Cardiac muscle cell (in vitro differentiated cells and primary cell): Measurements from ENCODE around the gene USP17L25. TPM values are rescaled to one million over a fixed set of nuclear protein-coding genes. Genes with fewer than 3 reads are reported as not detected.
"Not testable (repeated sequence)": the region's sequence is repeated elsewhere in the genome, so short reads cannot be mapped to it uniquely, and the experiment has no call there.

Experiments
- DNase-seq, 2 donors: peaks; one replicate each; pipeline versions ENCODE4 v3.0.0 to v3.0.0-alpha.2; 2010 to 2017; ENCODE audit warnings: low read depth in 1 of 2, low spot score in 1 of 2
- H3K27ac ChIP-seq: fragments of 200-600 bp; sonication (generic); 2 replicates; pipeline ENCODE4 v1.5.1; 2016
- H3K27me3 ChIP-seq: fragments of 200-600 bp; sonication (generic); 2 replicates; pipeline ENCODE4 v1.6.0; 2016; ENCODE audit warnings: control low read depth
- H3K36me3 ChIP-seq: fragments of 200-600 bp; sonication (generic); 2 replicates; pipeline ENCODE4 v1.5.1; 2016; ENCODE audit warnings: control low read depth
- H3K4me1 ChIP-seq: fragments of 200-600 bp; sonication (generic); 2 replicates; pipeline ENCODE4 v1.8.1; 2017; ENCODE audit warnings: low read depth, mild to moderate bottlenecking, mixed run types
- H3K4me3 ChIP-seq: fragments of 200-600 bp; sonication (generic); 2 replicates; pipeline ENCODE4 v1.5.1; 2016; ENCODE audit warnings: mild to moderate bottlenecking
- H3K9me3 ChIP-seq: fragments of 200-600 bp; sonication (generic); 2 replicates; pipeline ENCODE4 v1.5.1; 2017; ENCODE audit warnings: low read depth, mild to moderate bottlenecking, control low read depth
- polyA plus RNA-seq: library from polyadenylated mRNA; unstranded; fragments of >200 nt; fragmentation: Nextera tagmentation; extraction: Ambion mirVana; gene quantifications from 2 replicates; pipeline ENCODE4 v1.2.1, GENCODE V29; 2016
- total RNA-seq: library from RNA; depleted of rRNA; stranded (reverse); fragments of >200 nt; gene quantifications from 2 replicates; pipeline ENCODE4 v1.2.3, GENCODE V29; 2016

The USP17L25 gene
- total RNA-seq (not detected in 2 replicates), polyA plus RNA-seq (not detected in 2 replicates)

GRCh38 chr4:9329611-9330010, at the start of gene USP17L25:
Gene USP17L25, plus strand, starts transcription at chr4:9329911. Its CDS starts 0 bp downstream, at chr4:9329911.
- not testable (repeated sequence) for H3K27ac ChIP-seq, H3K27me3 ChIP-seq, H3K4me1 ChIP-seq, H3K36me3 ChIP-seq, H3K9me3 ChIP-seq, DNase-seq, H3K4me3 ChIP-seq

GRCh38 chr4:9324191-9324590, 5.5 kb upstream of the USP17L25 start:
- not testable (repeated sequence) for H3K36me3 ChIP-seq, DNase-seq, H3K27ac ChIP-seq, H3K9me3 ChIP-seq, H3K4me3 ChIP-seq, H3K27me3 ChIP-seq, H3K4me1 ChIP-seq

- DNase-seq, H3K4me3 ChIP-seq, H3K4me1 ChIP-seq: not testable (repeated sequence)
Measured at GRCh38 chr4:9324865-9325264, 4.8 kb upstream of the USP17L25 start, which contains the start of gene USP17L24. Gene USP17L24, plus strand, starts transcription at chr4:9325165. Its CDS starts 0 bp downstream, at chr4:9325165.

GRCh38 chr4:9334358-9334757, 4.6 kb downstream of the USP17L25 start, which contains the start of gene USP17L26:
Gene USP17L26, plus strand, starts transcription at chr4:9334658. Its CDS starts 0 bp downstream, at chr4:9334658.
- H3K4me3 ChIP-seq, H3K27ac ChIP-seq: not testable (repeated sequence)

More at GRCh38 chr4:9324865-9325264, 4.8 kb upstream of the USP17L25 start, which contains the start of gene USP17L24:
- H3K27me3 ChIP-seq, H3K27ac ChIP-seq, H3K36me3 ChIP-seq, H3K9me3 ChIP-seq: not testable (repeated sequence)

GRCh38 chr4:9339103-9339502, 9.4 kb downstream of the USP17L25 start, which contains the start of gene USP17L5:
Gene USP17L5, plus strand, starts transcription at chr4:9339403. Its CDS starts 0 bp downstream, at chr4:9339403.
- H3K4me3 ChIP-seq, DNase-seq, H3K27me3 ChIP-seq, H3K27ac ChIP-seq, H3K9me3 ChIP-seq, H3K4me1 ChIP-seq, H3K36me3 ChIP-seq: not testable (repeated sequence)

More at GRCh38 chr4:9334358-9334757, 4.6 kb downstream of the USP17L25 start, which contains the start of gene USP17L26:
- H3K27me3 ChIP-seq, DNase-seq, H3K9me3 ChIP-seq, H3K36me3 ChIP-seq, H3K4me1 ChIP-seq: not testable (repeated sequence)

GRCh38 chr4:9343848-9344247, 14.1 kb downstream of the USP17L25 start, which contains the start of gene USP17L27:
Gene USP17L27, plus strand, starts transcription at chr4:9344148. Its CDS starts 0 bp downstream, at chr4:9344148.
- H3K27ac ChIP-seq, H3K36me3 ChIP-seq, H3K9me3 ChIP-seq, H3K27me3 ChIP-seq, H3K4me1 ChIP-seq, DNase-seq, H3K4me3 ChIP-seq: not testable (repeated sequence)

- H3K9me3 ChIP-seq, H3K4me1 ChIP-seq, DNase-seq, H3K27ac ChIP-seq, H3K36me3 ChIP-seq, H3K4me3 ChIP-seq, H3K27me3 ChIP-seq: not testable (repeated sequence)
Measured at GRCh38 chr4:9348593-9348992, 18.9 kb downstream of the USP17L25 start, which contains the start of gene USP17L28. Gene USP17L28, plus strand, starts transcription at chr4:9348893. Its CDS starts 0 bp downstream, at chr4:9348893.

- H3K27ac ChIP-seq, H3K9me3 ChIP-seq, H3K27me3 ChIP-seq, H3K4me3 ChIP-seq, DNase-seq, H3K36me3 ChIP-seq, H3K4me1 ChIP-seq: not testable (repeated sequence)
Measured at GRCh38 chr4:9350866-9351265, 21.2 kb downstream of the USP17L25 start.

- H3K9me3 ChIP-seq, H3K36me3 ChIP-seq, H3K27ac ChIP-seq, H3K4me3 ChIP-seq, DNase-seq, H3K4me1 ChIP-seq, H3K27me3 ChIP-seq: not testable (repeated sequence)
Measured at GRCh38 chr4:9353338-9353737, 23.6 kb downstream of the USP17L25 start, which contains the start of gene USP17L29. Gene USP17L29, plus strand, starts transcription at chr4:9353638. Its CDS starts 0 bp downstream, at chr4:9353638.

GRCh38 chr4:9362829-9363228, 33.1 kb downstream of the USP17L25 start, which contains the start of gene USP17L30:
Gene USP17L30, plus strand, starts transcription at chr4:9363129. Its CDS starts 0 bp downstream, at chr4:9363129.
- not testable (repeated sequence) for H3K27ac ChIP-seq, H3K4me3 ChIP-seq, H3K27me3 ChIP-seq, H3K4me1 ChIP-seq, H3K9me3 ChIP-seq, H3K36me3 ChIP-seq, DNase-seq

GRCh38 chr4:9379881-9380280, 50.2 kb downstream of the USP17L25 start:
- H3K4me1 ChIP-seq, H3K27me3 ChIP-seq, H3K36me3 ChIP-seq, H3K27ac ChIP-seq, DNase-seq, H3K4me3 ChIP-seq, H3K9me3 ChIP-seq: not testable (repeated sequence)

Other genes with a start within 250 kb of the USP17L25 start
- gene FAM90A26, start 159.5 kb upstream of the USP17L25 start, total RNA-seq = not detected in 2 replicates
- not detected in 2 replicates for gene FAM90A26, start 159.5 kb upstream of the USP17L25 start, polyA plus RNA-seq
- gene USP17L10, start 119.3 kb upstream of the USP17L25 start, total RNA-seq = not detected in 2 replicates
- not detected in 2 replicates for gene USP17L10, start 119.3 kb upstream of the USP17L25 start, polyA plus RNA-seq
- not detected in 2 replicates for gene USP17L11, start 114.5 kb upstream of the USP17L25 start, total RNA-seq
- not detected in 2 replicates for gene USP17L11, start 114.5 kb upstream of the USP17L25 start, polyA plus RNA-seq
- not detected in 2 replicates for gene USP17L12, start 109.8 kb upstream of the USP17L25 start, total RNA-seq
- gene USP17L12, start 109.8 kb upstream of the USP17L25 start, polyA plus RNA-seq = not detected in 2 replicates
- not detected in 2 replicates for gene USP17L13, start 105.0 kb upstream of the USP17L25 start, total RNA-seq
- not detected in 2 replicates for gene USP17L13, start 105.0 kb upstream of the USP17L25 start, polyA plus RNA-seq
- gene USP17L15, start 95.5 kb upstream of the USP17L25 start, total RNA-seq = not detected in 2 replicates
- not detected in 2 replicates for gene USP17L15, start 95.5 kb upstream of the USP17L25 start, polyA plus RNA-seq
- gene USP17L17, start 86.0 kb upstream of the USP17L25 start, total RNA-seq = not detected in 2 replicates
- gene USP17L17, start 86.0 kb upstream of the USP17L25 start, polyA plus RNA-seq = not detected in 2 replicates
- gene USP17L18, start 81.3 kb upstream of the USP17L25 start, total RNA-seq = not detected in 2 replicates
- not detected in 2 replicates for gene USP17L18, start 81.3 kb upstream of the USP17L25 start, polyA plus RNA-seq
- not detected in 2 replicates for gene USP17L19, start 76.5 kb upstream of the USP17L25 start, total RNA-seq
- not detected in 2 replicates for gene USP17L19, start 76.5 kb upstream of the USP17L25 start, polyA plus RNA-seq
- not detected in 2 replicates for gene USP17L20, start 71.8 kb upstream of the USP17L25 start, total RNA-seq
- not detected in 2 replicates for gene USP17L20, start 71.8 kb upstream of the USP17L25 start, polyA plus RNA-seq
- not detected in 2 replicates for gene USP17L21, start 67.0 kb upstream of the USP17L25 start, total RNA-seq
- gene USP17L21, start 67.0 kb upstream of the USP17L25 start, polyA plus RNA-seq = not detected in 2 replicates
- gene USP17L22, start 62.3 kb upstream of the USP17L25 start, total RNA-seq = not detected in 2 replicates
- gene USP17L22, start 62.3 kb upstream of the USP17L25 start, polyA plus RNA-seq = not detected in 2 replicates
- not detected in 2 replicates for gene USP17L24, start 4.7 kb upstream of the USP17L25 start, total RNA-seq
- not detected in 2 replicates for gene USP17L24, start 4.7 kb upstream of the USP17L25 start, polyA plus RNA-seq
- gene USP17L26, start 4.7 kb downstream of the USP17L25 start, total RNA-seq = not detected in 2 replicates
- not detected in 2 replicates for gene USP17L26, start 4.7 kb downstream of the USP17L25 start, polyA plus RNA-seq
- gene USP17L5, start 9.5 kb downstream of the USP17L25 start, total RNA-seq = not detected in 2 replicates
- gene USP17L5, start 9.5 kb downstream of the USP17L25 start, polyA plus RNA-seq = not detected in 2 replicates
- not detected in 2 replicates for gene USP17L27, start 14.2 kb downstream of the USP17L25 start, total RNA-seq
- gene USP17L27, start 14.2 kb downstream of the USP17L25 start, polyA plus RNA-seq = not detected in 2 replicates
- not detected in 2 replicates for gene USP17L28, start 19.0 kb downstream of the USP17L25 start, total RNA-seq
- gene USP17L28, start 19.0 kb downstream of the USP17L25 start, polyA plus RNA-seq = not detected in 2 replicates
- gene USP17L29, start 23.7 kb downstream of the USP17L25 start, total RNA-seq = not detected in 2 replicates
- not detected in 2 replicates for gene USP17L29, start 23.7 kb downstream of the USP17L25 start, polyA plus RNA-seq
- not detected in 2 replicates for gene USP17L30, start 33.2 kb downstream of the USP17L25 start, total RNA-seq
- not detected in 2 replicates for gene USP17L30, start 33.2 kb downstream of the USP17L25 start, polyA plus RNA-seq
- not detected in 2 replicates for gene DEFB131A, start 114.5 kb downstream of the USP17L25 start, total RNA-seq
- gene DEFB131A, start 114.5 kb downstream of the USP17L25 start, polyA plus RNA-seq = not detected in 2 replicates